HG03135 (cell line): ENCODE measurements around the gene SPIRE1.
"Not testable (repeated sequence)": the region's sequence is repeated elsewhere in the genome, so short reads cannot be mapped to it uniquely, and the experiment has no call there.

ENCODE experiments used
- ATAC-seq: cut with Tn5 transposase; IDR thresholded peaks from one replicate; pipeline ENCODE4 v1.9.1; 2021; ENCODE audit warnings: mild to moderate bottlenecking, moderate library complexity; ENCODE audit not compliant: unreplicated experiment

Gene SPIRE1

DNA sequence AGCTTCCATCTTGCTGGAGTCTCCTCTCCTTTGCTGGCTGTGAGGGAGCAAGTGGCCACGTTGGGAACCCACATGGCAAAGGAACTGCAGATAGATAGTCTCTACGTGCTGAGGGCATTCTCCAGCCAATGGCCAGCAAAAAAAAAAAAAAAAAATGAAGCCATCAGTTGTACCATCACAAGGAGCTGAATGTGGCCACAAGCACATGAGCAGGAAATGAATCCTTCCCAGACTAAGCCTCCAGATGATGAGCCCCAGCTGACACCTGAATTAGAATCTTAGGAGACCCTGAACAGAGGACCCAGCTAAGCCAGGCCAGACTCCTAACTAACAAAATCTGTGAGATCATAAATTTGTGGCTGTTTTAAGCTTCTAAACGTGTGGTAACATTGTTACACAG, 57.9 kb downstream of the SPIRE1 start:
- no peak for ATAC-seq

DNA sequence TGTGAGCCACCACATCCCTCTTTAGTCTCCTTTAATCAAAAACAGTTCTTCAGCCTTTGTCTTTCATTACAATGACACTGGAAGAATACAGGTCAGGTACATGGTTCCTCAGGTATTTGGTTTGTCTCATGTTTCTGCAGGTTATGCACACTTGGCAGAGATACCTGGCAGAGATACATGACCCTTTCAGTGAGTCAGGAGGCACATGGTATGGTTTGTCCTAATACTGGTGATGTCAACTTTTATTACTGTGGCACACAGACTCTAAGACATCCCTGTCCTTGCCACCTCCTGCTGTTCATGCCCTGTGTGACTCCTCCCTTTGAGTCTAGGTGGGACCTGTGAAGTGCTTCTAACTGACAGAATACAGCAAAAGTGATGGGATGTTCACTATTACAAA, 58.4 kb downstream of the SPIRE1 start:
- no peak for ATAC-seq

DNA sequence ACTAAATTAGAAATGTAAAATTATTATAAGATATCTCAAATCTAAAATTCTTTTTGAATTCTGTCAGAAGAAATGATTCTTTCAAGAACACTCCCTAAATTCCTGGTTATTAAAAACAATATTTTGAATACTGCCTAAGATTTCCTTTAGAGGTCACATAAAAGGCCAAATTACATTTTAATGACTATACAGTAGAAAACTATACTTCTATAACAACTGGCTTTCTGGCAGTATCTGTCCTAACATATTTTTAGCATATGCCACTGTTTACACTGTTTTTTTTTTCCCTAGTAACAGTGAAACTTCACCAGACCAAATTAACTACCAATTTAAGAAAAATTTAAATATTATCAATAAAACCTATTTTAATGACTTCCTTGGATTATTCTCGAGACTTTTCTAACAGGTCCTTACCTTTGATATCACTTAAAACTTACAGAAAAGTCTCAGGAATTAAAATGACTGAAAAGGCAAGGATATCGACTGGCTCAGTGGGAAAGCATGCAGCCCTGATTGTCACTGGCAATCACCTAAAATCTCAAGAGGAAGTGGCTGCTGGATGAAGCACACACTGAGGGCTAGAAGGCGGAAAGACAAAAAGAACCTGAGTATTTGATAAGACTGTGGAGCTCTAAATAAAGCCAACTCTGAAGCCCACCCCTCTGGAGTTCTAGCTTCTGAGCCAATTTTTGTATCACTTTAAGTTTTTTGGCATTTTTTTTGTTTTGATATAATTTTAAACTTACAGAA, 59.6 kb downstream of the SPIRE1 start:
- ATAC-seq: no peak

DNA sequence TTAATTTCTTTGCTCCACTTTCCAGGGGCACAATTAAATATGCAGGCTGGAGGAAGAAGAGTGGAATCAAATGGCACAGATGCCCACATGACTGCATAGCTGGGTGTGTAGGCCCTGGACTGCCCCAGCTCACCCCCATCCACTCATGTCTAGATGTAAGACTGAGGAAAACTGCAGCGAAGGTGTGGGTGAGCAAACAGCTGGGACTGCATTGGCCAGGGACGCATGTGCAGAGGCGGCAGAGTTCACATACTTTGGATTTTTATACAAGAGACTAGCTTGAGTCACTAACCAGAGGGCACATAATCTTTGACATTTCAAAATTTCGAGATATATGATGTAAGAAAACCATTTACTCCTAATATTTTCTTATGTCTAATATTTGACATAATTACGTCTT, 60.1 kb downstream of the SPIRE1 start:
- no peak for ATAC-seq

DNA sequence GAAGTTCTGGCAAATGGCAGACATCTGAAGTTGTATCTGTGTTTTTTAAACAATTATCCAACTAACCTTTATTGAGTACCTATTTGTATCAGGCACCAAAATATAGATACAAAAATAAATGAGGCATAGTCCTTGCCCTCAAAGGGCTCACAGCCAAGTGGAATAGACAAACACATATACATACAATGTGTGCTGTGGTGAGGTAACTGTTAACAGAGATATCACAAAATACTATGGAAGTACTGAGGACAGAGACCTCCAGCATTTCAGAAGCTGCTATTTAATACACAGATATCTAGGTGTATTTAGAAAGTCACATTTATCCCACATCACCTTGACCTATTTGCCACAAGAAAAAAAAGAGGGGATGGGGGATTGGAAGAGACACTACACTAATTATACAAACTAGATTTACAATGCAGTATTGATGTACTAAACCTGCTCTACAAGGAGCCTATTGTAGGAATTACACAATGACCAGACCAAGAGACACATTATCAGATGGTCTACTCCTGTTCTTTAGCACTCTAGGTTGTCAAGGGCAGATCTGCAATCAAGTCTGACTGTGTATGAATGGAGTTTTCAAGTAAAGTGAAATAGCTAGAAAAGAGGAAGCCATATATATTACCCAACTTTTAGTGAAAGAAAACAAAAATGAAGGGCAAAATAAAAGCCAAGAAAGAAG, 62.2 kb downstream of the SPIRE1 start:
- no peak for ATAC-seq

DNA sequence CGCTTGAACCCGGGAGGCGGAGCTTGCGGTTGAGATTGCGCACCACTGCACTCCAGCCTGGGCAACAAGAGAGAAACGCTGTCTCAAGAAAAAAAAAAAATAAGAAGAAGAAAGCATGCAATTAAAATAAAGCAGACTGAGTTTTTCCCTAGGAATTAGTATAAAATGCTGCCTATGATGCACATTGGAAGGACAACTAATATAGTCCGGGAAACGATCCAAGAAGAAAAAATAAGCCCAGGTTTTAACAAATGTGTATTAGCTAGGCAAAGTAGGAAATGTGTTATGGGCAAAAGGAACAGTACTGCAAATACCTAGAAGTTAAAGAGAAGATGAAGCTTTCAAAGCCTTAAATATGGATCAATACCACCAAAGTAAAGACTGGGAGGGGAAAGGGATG, 64.0 kb downstream of the SPIRE1 start:
- ATAC-seq: no peak

DNA sequence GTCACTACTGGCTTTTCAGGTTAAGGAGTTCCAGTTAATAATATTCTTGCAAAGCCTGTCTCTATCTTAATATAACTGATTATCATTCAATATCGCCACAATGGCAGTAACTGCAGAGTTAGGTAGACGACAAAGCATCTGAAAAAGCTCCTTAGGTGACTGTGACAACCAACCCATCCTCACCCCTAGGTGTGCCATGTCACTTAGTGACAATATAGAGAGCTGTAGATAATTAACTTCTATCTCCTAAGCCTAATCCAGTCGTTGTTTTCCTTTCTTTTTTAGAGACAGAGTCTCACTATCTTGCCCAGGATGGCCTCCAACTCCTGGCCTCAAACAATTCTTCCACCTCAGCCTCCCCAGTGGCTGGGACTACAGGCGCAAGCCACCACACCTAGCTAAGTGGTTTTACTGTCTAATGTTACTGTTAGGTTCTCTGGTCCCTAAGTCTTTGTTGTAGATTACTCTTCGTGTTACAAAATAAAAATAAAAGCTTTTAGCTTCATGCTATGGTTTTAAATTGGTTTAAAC, 65.2 kb downstream of the SPIRE1 start:
- ATAC-seq: no peak

DNA sequence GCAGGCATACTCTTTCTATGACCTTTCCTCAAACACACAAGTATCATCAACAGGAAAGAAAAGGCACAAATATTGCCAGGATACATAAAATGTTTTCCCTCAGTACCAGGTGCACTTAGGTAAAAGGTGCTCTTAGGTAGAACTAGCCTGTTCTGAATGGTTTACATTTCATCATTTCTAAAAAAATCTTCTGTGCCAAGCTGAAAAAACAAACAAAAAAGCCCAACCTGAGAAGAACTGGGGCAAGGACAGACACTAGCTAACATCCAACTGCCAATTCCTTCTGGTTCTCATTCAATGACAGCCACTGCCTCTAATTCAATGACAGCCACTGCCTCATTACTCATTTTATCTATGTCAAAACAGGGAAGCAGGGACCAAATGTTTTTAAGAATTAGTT, 68.5 kb downstream of the SPIRE1 start:
- no peak for ATAC-seq

DNA sequence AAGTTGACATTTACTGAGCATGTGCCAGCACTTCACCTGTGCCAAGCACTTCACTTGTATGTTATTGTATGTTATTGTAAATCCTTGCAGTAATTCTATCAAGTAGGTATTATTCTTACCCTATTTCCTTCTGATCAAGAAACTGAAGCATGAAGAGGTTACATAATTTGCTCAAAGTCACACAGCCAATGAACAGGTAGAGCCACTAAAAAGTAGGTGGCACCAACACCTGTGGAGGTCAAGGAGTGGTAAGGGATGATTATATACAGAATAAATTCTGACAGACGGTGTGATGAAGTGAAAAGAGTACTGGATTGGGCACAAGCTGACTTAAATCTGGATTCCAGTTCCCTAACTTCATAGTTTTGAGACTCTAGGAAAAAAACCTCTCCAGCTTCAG, 71.0 kb downstream of the SPIRE1 start:
- no peak for ATAC-seq

DNA sequence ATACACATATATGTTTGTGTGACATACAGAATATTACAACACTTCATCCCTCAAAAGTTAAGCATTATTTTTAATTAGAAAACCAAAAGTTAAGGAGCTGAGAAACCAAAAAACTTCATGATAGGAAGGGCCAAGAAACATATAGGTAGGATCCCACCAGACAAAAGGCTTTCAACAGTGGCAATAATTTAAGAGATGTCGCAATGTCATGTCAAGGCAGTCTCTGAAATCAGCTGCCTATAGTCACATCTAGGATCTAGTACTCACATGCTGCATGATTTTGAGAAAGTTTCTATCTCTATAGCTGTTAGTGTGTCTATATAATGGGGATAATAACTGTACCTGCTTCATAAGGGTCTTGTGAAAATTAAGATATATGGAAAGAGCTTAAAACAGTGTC, 72.7 kb downstream of the SPIRE1 start:
- no peak for ATAC-seq

DNA sequence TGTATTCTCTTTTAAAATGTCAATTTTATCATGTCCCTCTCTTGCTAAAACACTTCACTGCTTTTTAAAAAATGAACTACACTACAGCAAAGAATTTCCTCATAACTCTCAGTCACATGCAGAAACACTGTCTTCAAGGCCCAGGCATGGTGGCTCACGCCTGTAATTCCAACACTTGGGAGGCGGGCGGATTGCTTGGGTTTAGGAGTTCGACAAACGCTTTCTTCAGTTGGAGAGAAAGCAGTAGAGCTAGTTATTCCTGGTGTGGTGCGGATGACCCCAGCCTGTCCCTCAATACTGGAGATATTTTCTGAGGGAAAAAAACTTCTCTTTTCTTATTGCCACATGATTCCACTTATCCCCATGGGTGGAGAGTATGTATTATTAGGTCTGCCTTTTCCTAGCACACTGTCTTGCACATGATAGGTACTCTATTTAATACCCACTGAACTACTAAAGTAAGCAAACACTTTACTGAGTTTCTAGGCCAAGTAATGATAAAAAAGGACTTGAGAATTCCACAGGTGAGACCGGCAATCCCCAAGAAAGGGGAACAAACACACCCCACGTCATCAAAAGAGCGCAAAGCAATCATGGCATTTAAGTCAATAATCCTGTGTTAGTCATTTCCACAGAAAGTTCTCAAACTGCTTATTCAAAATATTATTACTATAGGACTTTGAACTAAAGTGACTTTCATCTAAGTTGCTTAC, 77.1 kb downstream of the SPIRE1 start:
- ATAC-seq: no peak

DNA sequence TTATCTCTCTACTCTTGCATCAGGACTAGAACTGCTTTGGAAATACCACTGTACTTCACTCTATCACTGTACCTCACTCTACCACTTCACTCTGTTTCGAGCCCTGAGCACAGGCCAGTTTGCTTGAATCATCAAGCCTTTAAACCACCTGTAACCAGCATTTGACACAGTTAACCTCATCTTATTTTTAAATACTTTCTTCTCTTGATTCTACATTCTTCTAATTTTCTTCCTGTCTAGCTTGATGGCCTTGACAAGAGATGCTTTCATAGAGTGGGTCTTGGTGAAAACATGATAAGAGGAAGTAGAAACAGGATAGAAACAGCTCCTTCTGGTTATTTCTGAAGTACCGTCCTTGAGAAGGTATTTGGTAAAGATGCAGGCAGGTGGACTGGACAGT, 78.1 kb downstream of the SPIRE1 start:
- ATAC-seq: no peak

DNA sequence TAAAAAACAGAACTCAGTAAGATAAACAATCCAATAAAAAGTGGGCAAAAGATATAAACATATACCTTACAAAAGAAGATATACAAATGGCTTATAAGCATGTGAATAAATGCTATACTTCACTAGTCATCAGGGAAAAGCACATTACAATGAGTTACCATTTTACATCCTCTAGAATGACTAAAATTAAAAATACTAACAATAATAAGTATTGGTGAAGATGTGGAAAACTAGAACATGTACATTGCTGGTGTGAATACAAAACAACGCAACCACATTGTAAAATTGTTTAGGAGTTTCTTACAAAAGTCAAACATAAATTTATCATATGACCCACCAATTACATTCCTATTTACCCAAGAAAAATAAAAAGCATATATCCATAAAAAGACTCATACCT, 80.1 kb downstream of the SPIRE1 start:
- no peak for ATAC-seq

DNA sequence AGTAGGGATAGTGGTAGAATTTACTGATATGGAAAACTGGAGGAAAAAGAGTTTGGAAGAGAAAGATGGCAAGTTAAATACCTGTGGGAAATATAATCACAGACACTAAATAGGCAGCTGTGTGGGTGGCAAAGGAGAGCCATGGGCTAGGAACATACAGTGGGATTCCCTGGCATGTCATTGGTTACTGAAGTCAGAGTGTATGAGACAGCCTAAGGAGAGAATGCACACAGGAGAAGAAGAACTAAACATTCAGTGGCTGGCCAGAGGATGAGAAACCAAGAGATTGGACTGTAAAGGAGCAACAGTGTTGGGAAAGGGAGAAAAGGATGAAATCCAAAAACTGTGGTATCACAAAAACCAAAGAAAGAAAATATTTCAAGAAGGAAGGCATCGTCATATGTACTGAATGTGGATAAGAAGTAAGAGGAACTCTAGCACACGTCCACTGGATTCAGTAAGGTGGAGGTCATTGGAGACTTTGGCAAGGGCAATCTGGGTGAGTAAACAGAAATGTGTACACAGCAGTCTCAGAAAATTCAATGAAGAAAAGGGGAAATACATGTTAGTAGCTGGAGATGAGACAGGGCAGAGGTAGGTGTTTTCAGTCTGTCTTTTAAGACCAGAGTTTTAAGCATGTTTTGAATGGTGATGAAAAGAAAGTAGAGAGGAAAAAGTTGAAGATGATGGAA, 83.3 kb downstream of the SPIRE1 start:
- ATAC-seq: no peak

DNA sequence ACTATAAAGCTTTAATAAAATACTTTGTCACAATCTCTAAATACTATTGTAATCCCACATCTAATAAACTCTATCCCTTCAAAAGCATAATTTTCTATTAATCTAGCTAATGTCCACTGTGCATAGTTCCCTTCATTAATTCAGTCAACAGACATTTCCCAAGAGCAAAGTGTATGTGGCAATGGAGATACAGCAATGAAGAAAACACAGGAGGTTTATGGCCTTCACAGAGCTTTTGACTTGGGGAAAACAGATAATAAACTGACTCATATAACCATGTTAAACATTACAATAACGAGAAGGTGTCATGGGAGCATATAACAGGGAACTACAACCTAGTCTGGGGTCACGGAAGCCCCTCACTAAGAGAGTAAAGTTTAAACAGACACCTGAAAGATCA, 86.3 kb downstream of the SPIRE1 start:
- no peak for ATAC-seq

DNA sequence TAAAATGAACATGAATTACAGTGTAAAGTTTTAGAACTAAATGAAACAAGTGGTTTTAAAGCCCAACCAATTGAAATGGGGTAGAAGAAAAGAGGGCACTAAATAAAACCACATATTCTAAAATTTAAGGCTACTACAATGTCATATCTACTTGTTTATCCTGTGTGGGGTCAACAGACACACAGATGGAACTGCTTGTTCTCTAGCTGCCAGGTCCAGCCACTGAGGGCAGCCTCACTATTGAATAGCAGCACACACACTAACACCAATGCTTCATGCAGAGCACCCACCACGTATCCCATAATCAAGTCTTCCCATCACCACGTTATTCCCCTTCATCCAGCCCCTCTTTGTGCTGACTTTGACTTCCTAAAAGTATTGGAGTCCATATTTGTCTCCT, 88.1 kb downstream of the SPIRE1 start:
- ATAC-seq: no peak

DNA sequence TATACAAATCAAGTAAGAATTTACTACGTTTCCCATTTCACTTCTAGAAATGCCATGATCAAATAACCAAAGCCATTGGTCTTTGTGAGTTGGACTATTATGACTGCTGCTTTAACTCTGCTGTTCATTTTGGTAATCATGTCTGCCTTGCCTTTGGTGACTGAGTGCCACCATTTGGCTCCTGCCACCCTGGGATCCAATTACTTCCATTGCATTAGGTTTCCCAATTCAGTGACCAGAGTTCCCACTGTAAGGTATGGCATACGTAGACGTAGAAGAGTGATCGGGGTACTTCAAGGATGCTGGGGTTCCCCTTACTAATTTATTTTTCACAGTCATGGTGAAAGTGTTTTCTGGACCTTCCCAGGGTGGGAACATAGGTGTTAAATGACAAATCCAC, 90.1 kb downstream of the SPIRE1 start:
- ATAC-seq: no peak

DNA sequence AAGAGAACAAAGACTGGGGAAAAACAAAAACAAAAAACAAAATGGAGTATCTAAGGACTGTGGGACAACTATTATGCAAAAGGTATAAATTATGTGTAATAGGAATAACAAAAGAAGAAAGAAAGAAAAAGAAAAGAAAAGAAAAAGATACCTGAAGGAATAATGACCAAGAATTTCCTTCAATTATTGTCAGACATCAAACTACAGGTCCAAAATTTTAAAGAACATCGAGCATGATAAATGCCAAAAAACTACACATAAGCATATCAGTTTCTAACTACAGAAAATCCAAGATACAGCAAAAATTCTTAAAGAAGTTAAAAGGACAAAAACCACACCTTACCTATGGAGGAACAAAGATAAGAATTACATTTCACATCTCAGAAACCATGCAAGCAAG, 93.0 kb downstream of the SPIRE1 start:
- ATAC-seq: no peak

DNA sequence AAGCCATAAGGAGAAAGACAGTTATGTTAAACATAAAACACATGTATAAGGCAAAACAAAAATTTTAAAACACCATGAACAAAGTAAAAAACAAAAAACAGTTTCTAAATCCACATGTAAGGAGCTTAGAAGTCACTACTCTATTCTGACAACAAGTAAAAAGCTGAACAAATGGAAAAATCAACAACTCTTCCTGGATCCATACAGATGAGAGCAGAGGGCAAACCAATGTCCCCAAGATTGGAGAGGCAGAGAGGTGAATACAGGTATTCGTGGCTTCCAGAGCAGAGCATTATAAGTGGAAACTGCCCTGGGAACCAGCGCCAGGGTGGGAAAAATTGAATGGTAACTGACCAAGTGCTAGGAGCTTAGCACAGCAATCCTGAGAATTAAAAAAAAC, 93.5 kb downstream of the SPIRE1 start:
- ATAC-seq: no peak

DNA sequence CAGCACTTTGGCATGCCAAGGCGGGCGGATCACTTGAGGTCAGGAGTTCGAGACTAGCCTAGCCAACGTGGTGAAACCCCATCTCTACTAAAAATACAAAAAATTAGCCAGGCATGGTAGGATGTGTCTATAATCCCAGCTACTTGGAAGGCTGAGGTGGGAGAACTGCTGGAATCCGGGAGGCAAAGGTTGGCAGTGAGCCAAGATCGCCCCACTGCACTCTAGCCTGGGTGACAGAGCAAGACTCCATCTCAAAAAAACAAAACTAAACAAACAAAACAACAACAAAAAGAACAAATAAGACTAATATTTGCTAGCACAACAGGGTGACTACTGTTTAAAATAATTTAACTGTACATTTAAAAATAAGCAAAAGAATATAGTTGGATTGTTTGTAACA, 97.3 kb downstream of the SPIRE1 start:
- not testable (repeated sequence) for ATAC-seq

DNA sequence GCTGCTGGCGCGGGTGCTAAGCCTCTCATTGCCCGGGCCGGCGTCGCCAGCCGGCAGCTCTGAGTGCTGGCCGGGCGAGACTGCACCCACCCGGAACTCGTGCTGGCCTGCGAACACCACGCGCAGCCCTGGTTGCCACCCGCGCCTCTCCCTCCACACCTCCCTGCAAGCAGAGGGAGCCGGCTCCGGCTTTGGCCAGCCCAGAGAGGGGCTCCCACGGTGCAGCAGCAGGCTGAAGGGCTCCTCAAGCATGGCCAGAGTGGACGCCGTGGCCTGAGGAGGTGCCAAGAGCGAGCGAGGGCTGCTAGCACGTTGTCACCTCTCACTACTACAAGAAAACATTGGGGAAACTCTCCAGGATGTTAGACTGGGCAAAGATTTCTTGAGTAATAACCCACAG, 98.6 kb downstream of the SPIRE1 start:
- ATAC-seq: no peak
